K562 (cell line): ENCODE data around the gene MTMR10. TPM values are rescaled to one million over a fixed set of nuclear protein-coding genes. Genes with fewer than 3 reads are reported as not detected.

Source experiments
- ATAC-seq: fragments of 200-7000 bp; cut with Tn5 transposase; 3 replicates; pipeline ENCODE4 v1.9.1; 2020; ENCODE audit warnings: moderate library complexity
- BruUV-seq: library from RNA; stranded (reverse); fragments of 400-500 nt; replicated peaks from 2 replicates; lab custom pipeline; 2021; lab: Mats Ljungman, UMichigan
- CTCF ChIA-PET: fragments of 300-600 bp; formaldehyde crosslinking; extraction: SDS; loops from one replicate; lab custom pipeline; 2021; ENCODE audit warnings: low intra/inter-chr PET ratio; lab: Yijun Ruan, JAX
- POLR2A ChIA-PET: fragments of 300-600, 350-650 bp; sonication (Branson Sonifier 250); formaldehyde crosslinking; extraction: SDS; loops from one replicate; lab custom pipeline; 2021; ENCODE audit warnings: antibody characterized with exemption, inconsistent platforms; lab: Yijun Ruan, JAX
- DNase-seq, 4 experiments: peaks; one replicate each; pipeline versions ENCODE4 v3.0.0 to v3.0.0-alpha.2; 2011 to 2018; ENCODE audit warnings: low spot score in 3 of 4, mixed read lengths in 3 of 4; ENCODE audit errors: extremely low read depth in 1 of 4
- FAIRE-seq: peaks from 2 replicates; lab custom pipeline; 2011; peaks lifted over from hg19 to GRCh38; lab: Jason Lieb, UNC
- H2AFZ ChIP-seq: 2 replicates; pipeline ENCODE4 v1.6.0; 2011; ENCODE audit warnings: low read depth, low read length, control low read depth, inconsistent platforms
- H3K27ac ChIP-seq: fragments of 200-600 bp; 3 replicates; pipeline ENCODE4 v1.8.0; 2011; ENCODE audit warnings: low read depth, mild to moderate bottlenecking, control low read depth, inconsistent platforms, low read length, moderate library complexity, mixed read lengths; ENCODE audit errors: extremely low read depth
- H3K27me3 ChIP-seq, 2 experiments: fragments of 300-600 bp in 1 of 2; 2 replicates in 1 of 2; 3 replicates in 1 of 2; pipeline versions ENCODE4 v1.6.0 to v1.8.0; 2011; ENCODE audit warnings: inconsistent platforms in 2 of 2, low read length in 2 of 2, mild to moderate bottlenecking in 1 of 2, mixed read lengths in 1 of 2, moderate library complexity in 1 of 2; ENCODE audit not compliant: control insufficient read depth in 2 of 2, insufficient read depth in 2 of 2
- H3K36me3 ChIP-seq: fragments of 300-600 bp; 3 replicates; pipeline ENCODE4 v1.8.0; 2011; ENCODE audit warnings: mild to moderate bottlenecking, low read length, inconsistent platforms; ENCODE audit not compliant: control insufficient read depth, insufficient read depth
- H3K4me1 ChIP-seq, 2 experiments: fragments of 200-600 bp in 1 of 2; replicated peaks in 1 of 2; 2 replicates in 1 of 2; 3 replicates in 1 of 2; pipeline versions ENCODE4 v1.5.1 to v1.8.0; 2011; ENCODE audit warnings: inconsistent platforms in 2 of 2, low read length in 2 of 2, mild to moderate bottlenecking in 1 of 2, mixed read lengths in 1 of 2, moderate library complexity in 1 of 2; ENCODE audit not compliant: control insufficient read depth in 2 of 2, insufficient read depth in 2 of 2
- H3K4me2 ChIP-seq: 2 replicates; pipeline ENCODE4 v1.6.1; 2011; ENCODE audit warnings: low read length, control low read depth, inconsistent platforms, mixed read lengths; ENCODE audit not compliant: insufficient read depth
- H3K4me3 ChIP-seq: fragments of 200-600 bp; sonication (generic), shearing (Covaris generic); 2 replicates; pipeline ENCODE4 v1.5.1; 2016; ENCODE audit warnings: control low read depth, inconsistent platforms
- H3K79me2 ChIP-seq: fragments of 200-600 bp; 3 replicates; pipeline ENCODE4 v1.8.0; 2011; ENCODE audit warnings: low read length, inconsistent platforms; ENCODE audit not compliant: control insufficient read depth, insufficient read depth
- H3K9ac ChIP-seq, 2 experiments: 2 replicates each; pipeline versions ENCODE4 v1.6.0 to v1.6.1; 2011; ENCODE audit warnings: low read depth in 2 of 2, low read length in 2 of 2, control low read depth in 1 of 2, inconsistent platforms in 1 of 2, mild to moderate bottlenecking in 1 of 2, mixed read lengths in 1 of 2; ENCODE audit not compliant: insufficient read depth in 1 of 2
- H3K9me1 ChIP-seq: one replicate; pipeline ENCODE4 v1.6.0; 2011; ENCODE audit warnings: inconsistent platforms, mild to moderate bottlenecking, low read length, moderate library complexity; ENCODE audit not compliant: control insufficient read depth, insufficient read depth
- H3K9me3 ChIP-seq: replicated peaks from 2 replicates; pipeline ENCODE4 v1.5.1; 2011; ENCODE audit warnings: low read depth, low read length, inconsistent platforms; ENCODE audit not compliant: control insufficient read depth, insufficient read depth
- H4K20me1 ChIP-seq: replicated peaks from 2 replicates; pipeline ENCODE4 v1.6.1; 2011; ENCODE audit warnings: low read length, inconsistent platforms, mixed read lengths; ENCODE audit not compliant: control insufficient read depth, insufficient read depth
- AFF4 ChIP-seq: sonication (generic); formaldehyde crosslinking; IDR thresholded peaks from 2 replicates; pipeline ENCODE4 v1.8.0; 2023; ENCODE audit warnings: mild to moderate bottlenecking, missing genetic modification reagents
- BCL6 ChIP-seq: fragments of 250-450 bp; sonication (Bioruptor Pico); IDR thresholded peaks from 2 replicates; pipeline ENCODE4 v1.4.0; 2020
- DEAF1 ChIP-seq: fragments of 450-650 bp; formaldehyde crosslinking; IDR thresholded peaks from 2 replicates; pipeline ENCODE4 v1.4.0; 2020; ENCODE audit warnings: mild to moderate bottlenecking, moderate library complexity
- E2F3 ChIP-seq: fragments of 250-450 bp; sonication (Bioruptor Pico); IDR thresholded peaks from 2 replicates; pipeline ENCODE4 v1.4.0; 2020; ENCODE audit warnings: mild to moderate bottlenecking
- FOXA1 ChIP-seq: fragments of 450-650 bp; IDR thresholded peaks from 2 replicates; pipeline ENCODE4 v1.6.1; 2016; ENCODE audit warnings: mild to moderate bottlenecking, borderline replicate concordance
- IRF1 ChIP-seq: sonication (generic); formaldehyde crosslinking; IDR thresholded peaks from 2 replicates; pipeline ENCODE4 v1.8.0; 2022; ENCODE audit warnings: missing genetic modification reagents, mild to moderate bottlenecking, borderline replicate concordance
- LARP7 ChIP-seq: fragments of 450-650 bp; IDR thresholded peaks from 2 replicates; pipeline ENCODE4 v1.6.1; 2016
- MNT ChIP-seq, 2 experiments: fragments of 450-650 bp; conservative IDR thresholded peaks; 2 replicates each; pipeline ENCODE4 v1.6.1; 2017; ENCODE audit warnings: mild to moderate bottlenecking in 2 of 2, moderate library complexity in 2 of 2
- MTA1 ChIP-seq: fragments of 450-650 bp; IDR thresholded peaks from 2 replicates; pipeline ENCODE4 v1.6.1; 2017; ENCODE audit warnings: borderline replicate concordance
- PHF8 ChIP-seq: fragments of 200-600 bp; sonication (generic); IDR thresholded peaks from 2 replicates; pipeline ENCODE4 v1.6.1; 2012; ENCODE audit warnings: mixed run types, mild to moderate bottlenecking, inconsistent platforms, low read length, moderate library complexity, borderline replicate concordance
- POU5F1 ChIP-seq: fragments of 150-350 bp; IDR thresholded peaks from 2 replicates; pipeline ENCODE4 v1.6.1; 2014; ENCODE audit warnings: borderline replicate concordance, low read length, low read depth, mild to moderate bottlenecking; ENCODE audit not compliant: partially characterized antibody
- WGBS: fragments of 100-300 bp; shearing (Covaris generic); methylation state at CpG from one replicate; pipeline ENCODE4 v1.1.6; 2016; ENCODE audit warnings: low coverage, mixed read lengths; ENCODE audit not compliant: insufficient coverage; ENCODE audit errors: missing lambda C conversion rate; 5-methylcytosine and 5-hydroxymethylcytosine counted together
- in situ Hi-C: fragments of 300-500 bp; cut with MboI; formaldehyde crosslinking; loops from 4 replicates; pipeline ENCODE4 v1.15.0; 2018; ENCODE audit warnings: inconsistent platforms, mixed read lengths
- intact Hi-C: fragments of 100-400 bp; cut with micrococcal nuclease; formaldehyde crosslinking; loops from 2 replicates; pipeline ENCODE4 v1.14.2; 2022
- polyA plus RNA-seq, 8 experiments: library from polyadenylated mRNA; depleted of rRNA in 4 of 8; stranded (reverse) in 5 of 8; unstranded in 3 of 8; fragments of >200 nt; fragmentation: Nextera tagmentation in 2 of 8; fragmentation: Illumina TruSeq in 1 of 8; extraction: Ambion mirVana in 2 of 8; extraction: Trizol in 1 of 8; gene quantifications; 2 replicates each; pipeline versions ENCODE4 v1.2.1 to v1.2.3, GENCODE V29; 2011 to 2014; ENCODE audit warnings: inconsistent platforms in 1 of 8, missing spikeins in 1 of 8
- total RNA-seq, 7 experiments: library from RNA; depleted of rRNA in 6 of 7; stranded (reverse); fragments of >200 nt in 6 of 7; fragmentation: Illumina TruSeq in 2 of 7; extraction: Trizol in 2 of 7; gene quantifications; 2 replicates each; pipeline versions ENCODE4 v1.2.1 to v1.2.3, GENCODE V29; 2011 to 2021; ENCODE audit warnings: low replicate concordance in 1 of 7

MTMR10 gene
- total and polyA plus RNA-seq, 9 of the 15 experiments (the other 6 are each of a cell fraction or from before 2014, with no cell fraction given), result 1.6 to 6.8 (median 4.8) TPM

- Histone ChIP-seq H3K27me3 (no peaks in the 10 kb centered on the region), H3K4me2 (no peak overlapping the region), H3K79me2 (no peaks in the 10 kb centered on the region), H3K9me3 (no peaks in the 10 kb centered on the region), H2AFZ (no peak overlapping the region), H3K9me1 (no peaks in the 10 kb centered on the region), H4K20me1 (peaks cover 7% of the 10 kb centered on the region; the same call in 1 of the 2 replicates), H3K27ac (no peak overlapping the region), H3K4me3 (no peak overlapping the region), H3K36me3 (peaks cover 6% of the 10 kb centered on the region; the same call in 2 of the 3 replicates), H3K4me1 (no peaks in the 10 kb centered on the region), H3K9ac (no peak overlapping the region)
- in situ Hi-C loops (no loop called here), intact Hi-C loops (no loop called here)
- CTCF ChIA-PET, result no interaction called here
- no TSS peak for BruUV-seq
- no peak for ATAC-seq
- no peak for DNase-seq
- FAIRE-seq, result no peak
- 81% methylated on average over 3 of the region's 3 CpGs for WGBS
- POLR2A ChIA-PET, result no interaction called here
- TF ChIP-seq IRF1 (CRISPR knock-in tag) (no peak), POU5F1 (no peak), AFF4 (CRISPR knock-in tag) (no peak), LARP7 (no peak), BCL6 (CRISPR knock-in tag) (no peak), MTA1 (no peak), DEAF1 (CRISPR knock-in tag) (no peak), E2F3 (CRISPR knock-in tag) (no peak), MNT (conservative IDR thresholded peaks at IDR 0.05) (no peak), FOXA1 (no peak), PHF8 (no peak)
These were observed 7.3 kb downstream of the MTMR10 start for GRCh38 chr15:30984118-30984517.
